Fibroblast of skin of left biceps (primary cell): Measurements from ENCODE around the gene PACS2.
"Not testable (repeated sequence)": the region's sequence is repeated elsewhere in the genome, so short reads cannot be mapped to it uniquely, and the experiment has no call there.

Experiments used
- DNase-seq, 2 experiments: peaks; one replicate each; pipeline ENCODE4 v3.0.0-alpha.2; 2013; ENCODE audit warnings: low read depth in 2 of 2

Gene PACS2

GRCh38 chr14:105348945-105349699 is 34.6 kb downstream of the PACS2 start:
- no peak for DNase-seq

GRCh38 chr14:105349992-105350391 is 35.4 kb downstream of the PACS2 start:
- DNase-seq = no peak

GRCh38 chr14:105350450-105351244 is 36.1 kb downstream of the PACS2 start:
- DNase-seq = no peak

GRCh38 chr14:105351410-105351809 is 36.9 kb downstream of the PACS2 start:
- DNase-seq = no peak

- DNase-seq = peak; percentile 40 to 47
Measured at GRCh38 chr14:105351920-105352851, 37.6 kb downstream of the PACS2 start.

GRCh38 chr14:105353136-105353535 is 38.6 kb downstream of the PACS2 start:
- DNase-seq = no peak

DNA sequence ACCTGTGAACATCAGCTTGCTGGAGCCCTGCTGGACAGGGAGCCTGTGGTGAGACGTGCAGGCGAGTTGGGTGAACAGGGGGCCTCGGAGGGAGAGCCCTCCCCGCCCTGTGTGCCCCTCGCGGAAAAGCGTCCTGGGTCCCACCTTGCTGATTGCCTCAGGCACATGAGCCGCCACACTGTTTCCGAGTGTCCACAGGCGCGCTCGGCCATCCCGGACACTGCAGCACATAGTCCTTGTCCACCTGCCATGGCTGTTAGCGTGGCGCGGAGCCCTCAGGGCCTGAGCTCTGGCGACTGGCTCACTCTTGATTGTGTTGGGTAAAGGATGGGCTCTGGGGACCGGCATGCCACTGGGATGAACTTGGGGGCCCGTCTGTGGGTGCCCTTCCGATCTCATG is 40.0 kb downstream of the PACS2 start:
- no peak for DNase-seq

DNA sequence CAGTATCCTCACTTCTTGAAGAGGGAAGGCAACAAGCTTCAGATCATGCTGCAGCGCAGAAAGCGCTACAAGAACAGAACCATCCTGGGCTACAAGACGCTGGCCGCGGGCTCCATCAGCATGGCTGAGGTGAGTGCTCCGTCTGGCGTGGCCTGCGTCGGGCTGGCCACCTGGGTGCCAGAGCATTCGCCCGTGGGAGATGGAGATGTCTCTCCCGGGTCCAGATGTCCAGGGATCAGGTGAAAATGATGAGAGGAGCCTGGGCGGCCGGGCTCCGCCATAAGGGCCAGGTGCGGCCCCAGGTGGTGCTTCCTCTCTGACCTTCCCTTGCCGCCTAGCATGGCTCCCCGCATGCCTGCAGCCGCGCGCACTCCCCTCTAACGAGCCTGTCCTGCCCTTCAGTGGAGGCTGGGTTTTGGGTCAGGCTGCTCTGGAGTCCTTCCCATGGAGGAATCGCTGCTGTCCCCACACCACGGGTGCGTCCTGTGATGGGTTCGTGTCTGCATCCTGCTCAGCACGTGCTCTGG is 40.6 kb downstream of the PACS2 start:
- DNase-seq = no peak

DNA sequence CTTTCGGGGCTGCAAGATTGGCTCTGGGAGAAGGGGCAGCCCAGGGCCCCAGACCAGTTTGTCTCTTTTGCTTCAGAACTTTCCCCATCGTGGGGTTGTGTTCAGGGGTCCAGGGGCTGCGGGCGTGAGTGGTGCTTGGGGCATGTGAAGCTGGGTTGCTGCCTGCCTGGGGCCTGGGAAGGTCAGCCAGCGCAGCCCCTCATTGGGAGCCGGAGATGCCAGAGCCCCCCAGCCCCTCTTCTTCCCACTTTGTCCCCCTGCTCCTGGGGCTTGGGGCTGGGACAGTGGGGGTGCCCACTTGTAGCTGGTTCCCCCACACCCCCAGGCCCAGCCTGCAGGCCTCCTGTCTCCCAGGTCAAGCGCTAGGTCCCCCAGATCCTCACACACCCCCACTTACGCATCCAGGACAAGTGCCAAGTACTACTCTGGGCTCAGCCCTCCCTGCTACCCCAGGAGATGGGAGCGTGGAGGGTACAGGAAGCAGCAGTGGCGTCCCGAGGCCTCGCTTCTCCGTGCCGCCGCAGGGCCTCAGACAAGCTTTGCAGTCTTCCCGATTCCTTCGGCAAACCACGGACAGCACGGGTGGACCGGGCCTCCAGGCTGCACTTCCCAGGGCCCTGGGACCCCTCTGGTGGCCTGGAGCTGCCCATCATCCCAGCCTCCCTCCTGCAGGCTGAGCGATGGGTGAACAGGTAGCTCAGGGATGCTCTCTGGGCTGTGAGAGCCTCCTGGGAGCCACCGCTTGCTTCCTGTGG is 41.5 kb downstream of the PACS2 start:
- DNase-seq = no peak

DNA sequence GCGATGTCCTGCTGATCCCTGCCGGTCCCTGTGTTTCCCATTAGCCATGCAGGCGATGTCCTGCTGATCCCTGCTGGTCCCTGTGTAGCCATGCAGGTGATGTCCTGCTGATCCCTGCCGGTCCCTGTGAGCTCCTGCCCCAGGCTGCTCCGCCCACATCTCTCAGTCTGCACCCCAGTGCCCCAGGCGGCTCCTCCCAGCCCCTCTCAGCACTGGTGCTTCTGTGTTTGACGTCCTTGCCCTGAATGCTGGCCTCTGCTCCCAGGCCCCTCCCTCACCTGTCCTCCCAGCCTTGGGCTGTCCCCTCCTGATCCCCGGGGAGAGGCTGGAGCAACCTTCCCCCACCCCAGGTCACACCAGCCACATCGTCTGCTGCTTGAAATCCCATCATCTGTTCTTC is 42.4 kb downstream of the PACS2 start:
- DNase-seq = no peak

GRCh38 chr14:105357626-105358025 is 43.1 kb downstream of the PACS2 start:
- no peak for DNase-seq

DNA sequence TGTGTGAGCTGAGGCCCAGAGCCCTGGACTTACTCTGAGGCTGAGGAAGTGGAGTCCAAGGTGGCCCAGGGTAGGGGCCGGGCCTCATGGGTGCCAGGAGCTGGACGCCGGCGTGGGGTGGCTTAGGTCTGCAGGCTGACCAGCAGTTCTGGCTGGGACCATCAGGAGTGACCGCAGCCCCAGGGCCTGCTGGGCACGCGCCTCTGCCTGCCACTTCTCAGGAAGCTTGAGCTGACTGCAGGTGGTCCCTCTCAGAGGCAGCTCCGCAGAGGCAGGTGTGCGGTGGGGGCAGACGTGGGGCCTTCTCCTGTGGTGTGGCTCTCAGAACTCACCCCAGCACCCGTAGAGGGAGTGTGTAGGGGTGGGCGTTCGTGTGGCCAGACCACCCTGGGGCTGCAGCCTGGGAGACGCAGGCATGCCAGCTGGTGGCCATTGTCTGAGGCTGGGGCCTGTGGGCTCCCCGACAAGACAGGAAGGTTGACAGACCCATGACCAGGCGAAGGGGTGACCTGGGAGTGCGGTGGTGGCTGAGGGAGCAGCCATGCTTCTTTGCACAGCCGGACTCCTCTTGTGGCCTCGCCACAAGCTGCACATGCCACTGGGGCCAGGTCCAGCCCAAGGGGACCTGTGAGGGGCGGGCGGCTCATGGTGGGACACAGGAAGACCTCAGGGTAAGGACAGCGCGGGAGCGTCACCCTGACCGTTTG is 43.7 kb downstream of the PACS2 start:
- no peak for DNase-seq

- no peak for DNase-seq
Measured at GRCh38 chr14:105358943-105359342, 44.4 kb downstream of the PACS2 start.

- DNase-seq = not testable (repeated sequence)
Measured at GRCh38 chr14:105361412-105361811, 46.9 kb downstream of the PACS2 start.

DNA sequence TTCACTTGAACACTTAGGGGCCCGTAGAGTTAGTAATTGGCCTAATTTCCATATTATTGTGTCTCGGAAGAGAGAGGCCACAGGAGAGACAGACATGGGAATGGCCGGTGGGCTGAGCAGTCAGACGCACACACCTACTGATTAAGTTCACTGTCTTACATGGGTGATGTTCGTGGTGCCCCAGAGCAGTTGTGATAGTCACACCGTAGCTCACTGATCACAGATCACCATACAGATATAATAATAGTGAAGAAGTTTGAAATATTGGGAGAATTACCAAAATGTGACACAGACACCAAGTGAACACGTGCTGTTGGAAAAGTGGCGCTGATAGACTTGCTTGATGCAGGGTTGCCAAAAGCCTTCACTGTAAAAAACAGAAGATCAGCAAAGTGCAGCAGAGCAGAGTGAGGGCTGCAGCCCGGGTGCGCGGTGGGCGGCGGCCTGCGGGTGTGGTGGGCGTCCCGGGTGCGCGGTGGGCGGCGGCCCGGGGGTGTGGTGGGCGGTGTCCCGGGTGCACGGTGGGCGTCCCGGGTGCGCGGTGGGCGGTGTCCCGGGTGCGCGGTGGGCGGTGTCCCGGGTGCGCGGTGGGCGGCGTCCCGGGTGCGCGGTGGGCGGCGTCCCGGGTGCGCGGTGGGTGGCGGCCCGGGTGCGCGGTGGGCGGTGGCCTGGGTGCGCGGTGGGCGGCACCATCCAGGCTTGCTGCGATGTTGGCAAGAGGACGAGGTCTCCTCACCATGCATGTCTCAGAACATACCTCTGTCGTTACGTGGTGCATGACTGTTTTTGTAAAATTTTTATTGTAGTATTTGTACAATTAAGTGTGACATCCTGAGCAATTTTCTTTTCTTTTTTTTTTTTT is 49.5 kb downstream of the PACS2 start:
- DNase-seq = peak in 1 of 2 experiments; percentile 12

GRCh38 chr14:105365101-105365500 is 50.6 kb downstream of the PACS2 start:
- no peak for DNase-seq

DNA sequence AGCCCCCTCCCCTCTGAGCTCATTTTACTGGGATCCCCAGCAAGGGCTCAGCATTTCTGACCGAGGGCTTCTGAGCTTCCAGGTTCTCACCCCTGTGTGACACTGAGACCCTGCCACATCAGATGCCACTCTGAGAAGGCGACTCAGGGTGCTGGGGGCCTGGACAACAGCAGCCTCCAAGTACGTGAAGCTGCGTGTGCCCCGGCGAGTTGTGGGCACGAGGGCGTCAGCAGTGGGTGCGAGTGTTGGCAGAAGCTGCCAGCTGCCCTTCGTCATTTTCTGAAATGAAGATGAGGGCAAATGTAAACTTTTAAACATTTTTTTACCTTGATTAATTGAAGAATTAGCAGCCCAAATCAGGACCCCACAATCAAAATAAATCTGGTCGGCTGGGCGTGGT is 51.1 kb downstream of the PACS2 start:
- DNase-seq = no peak

DNA sequence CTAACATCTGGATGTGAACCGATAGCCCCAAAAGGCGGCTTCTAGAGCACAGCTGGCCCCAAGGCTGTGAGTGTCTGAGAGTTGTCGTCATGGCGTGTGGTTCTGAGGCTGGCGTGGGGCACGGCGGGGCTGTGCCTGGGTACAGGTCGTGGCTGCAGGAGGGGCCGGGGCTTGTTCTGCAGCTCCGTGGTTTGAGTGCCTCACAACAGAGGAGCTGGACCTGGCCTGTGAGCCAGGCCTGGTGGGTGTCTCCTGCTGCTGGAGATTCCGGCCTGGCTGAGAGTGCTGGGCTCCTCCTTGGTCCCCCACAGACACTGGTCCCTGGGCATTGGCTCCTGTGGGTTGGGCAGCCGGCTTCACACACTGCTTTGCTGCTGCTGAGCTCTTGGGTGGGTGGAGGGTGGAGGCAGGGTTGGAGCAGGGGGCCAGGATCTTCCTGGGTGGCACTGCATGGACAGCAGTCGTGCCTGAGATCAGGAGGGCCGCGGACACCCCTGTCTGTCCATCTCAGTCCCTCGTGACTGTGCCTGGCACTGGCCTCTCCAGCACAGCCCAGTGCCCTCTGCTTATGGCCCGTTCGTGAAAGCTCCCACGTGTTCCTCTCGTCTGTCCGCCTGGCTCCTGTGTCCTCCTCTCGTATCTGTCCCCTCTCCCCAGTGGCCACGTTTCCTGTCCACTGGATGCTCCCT is 52.0 kb downstream of the PACS2 start:
- DNase-seq = no peak
